ENCODE data around the gene FMNL2. TPM values are rescaled to one million over a fixed set of nuclear protein-coding genes. Genes with fewer than 3 reads are reported as not detected.

FMNL2 gene
- total RNA-seq, 4 donors from 2014 or later = 50.5 to 96.7 (median 79.6) TPM

DNA sequence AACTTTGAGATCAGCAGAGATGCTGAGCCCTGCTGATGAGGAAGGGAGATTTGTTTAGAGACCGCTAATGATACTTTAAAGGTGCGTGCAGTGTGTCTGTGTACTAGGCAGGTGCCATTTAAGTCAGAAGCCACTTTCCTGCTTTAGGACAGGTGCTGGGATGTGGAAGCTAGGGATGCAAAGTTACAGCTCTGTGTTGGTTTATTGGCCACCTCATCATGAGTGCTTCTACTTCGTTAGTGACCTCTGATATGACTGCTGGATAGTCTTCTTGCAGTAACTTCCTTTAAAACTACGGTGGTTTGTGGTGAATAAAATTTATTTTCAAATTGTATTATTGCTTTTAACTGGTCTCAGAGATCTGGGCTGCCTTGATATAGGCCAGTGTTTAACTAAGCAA lies 44.1 kb downstream of the FMNL2 start:
- TF ChIP-seq CTCF (IDR thresholded peaks at IDR 0.05; ENCODE audit: low read depth) = no peak

- no peak for TF ChIP-seq CTCF (IDR thresholded peaks at IDR 0.05; ENCODE audit: low read depth)
These were observed 45.5 kb downstream of the FMNL2 start for GRCh38 chr2:152380261-152381055.

DNA sequence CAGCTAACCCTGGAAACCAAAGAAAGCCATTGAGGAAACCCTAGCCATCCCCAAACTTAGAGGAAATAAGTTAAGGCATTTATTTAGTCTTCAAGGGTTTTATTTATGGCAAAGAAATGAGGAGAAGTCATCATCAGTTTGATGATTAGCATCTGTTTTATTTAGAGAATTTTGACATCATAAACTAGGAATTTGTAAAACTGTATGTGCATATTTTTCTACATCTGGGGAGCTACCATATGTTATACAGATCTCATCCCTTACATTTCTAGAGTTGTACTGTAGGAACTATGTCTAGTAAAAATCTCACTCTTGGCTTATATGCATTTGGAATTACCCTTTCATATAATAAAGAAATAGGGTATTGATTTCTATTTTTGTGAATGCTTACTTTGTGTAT lies 48.7 kb downstream of the FMNL2 start:
- TF ChIP-seq CTCF (IDR thresholded peaks at IDR 0.05; ENCODE audit: low read depth) = no peak

DNA sequence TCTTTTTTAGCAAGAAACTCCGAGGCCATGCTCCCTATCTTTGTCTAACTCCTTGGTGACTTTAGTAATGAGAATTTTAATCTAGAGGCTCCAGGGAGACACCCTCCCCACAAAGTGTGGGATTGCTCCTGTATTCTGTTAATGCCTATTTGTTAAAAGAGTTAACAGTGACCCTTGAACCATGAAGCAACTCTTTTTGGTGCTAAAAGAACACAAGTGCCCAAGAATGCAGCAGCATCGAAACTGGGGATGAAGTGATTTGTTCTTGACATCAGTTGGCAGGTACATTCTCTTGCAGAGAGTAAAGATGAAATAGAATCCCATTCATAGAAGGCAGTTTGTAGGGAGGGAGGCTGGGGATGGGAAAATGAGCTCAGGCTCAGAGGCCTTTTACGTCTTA lies 50.0 kb downstream of the FMNL2 start:
- no peak for TF ChIP-seq CTCF (IDR thresholded peaks at IDR 0.05; ENCODE audit: low read depth)

DNA sequence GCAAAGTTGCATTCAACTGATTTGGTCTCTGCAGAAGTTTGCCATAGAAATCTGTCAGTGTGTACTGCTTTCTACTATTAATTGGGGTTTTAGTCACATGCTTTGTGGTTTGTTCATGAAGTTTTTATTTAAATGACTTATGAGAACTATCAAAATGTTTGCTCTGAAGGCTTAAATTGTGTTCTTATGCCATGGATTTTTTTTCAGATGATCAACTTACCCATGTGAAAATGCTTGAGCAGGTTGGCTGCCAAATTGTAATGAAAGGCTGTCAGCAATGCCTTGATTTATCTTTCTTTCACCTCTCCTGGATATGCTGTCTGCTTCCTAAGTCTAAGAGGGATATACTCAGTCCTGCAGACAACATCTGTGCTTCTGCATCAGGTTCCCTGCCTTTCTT lies 50.7 kb downstream of the FMNL2 start:
- no peak for TF ChIP-seq CTCF (IDR thresholded peaks at IDR 0.05; ENCODE audit: low read depth)

DNA sequence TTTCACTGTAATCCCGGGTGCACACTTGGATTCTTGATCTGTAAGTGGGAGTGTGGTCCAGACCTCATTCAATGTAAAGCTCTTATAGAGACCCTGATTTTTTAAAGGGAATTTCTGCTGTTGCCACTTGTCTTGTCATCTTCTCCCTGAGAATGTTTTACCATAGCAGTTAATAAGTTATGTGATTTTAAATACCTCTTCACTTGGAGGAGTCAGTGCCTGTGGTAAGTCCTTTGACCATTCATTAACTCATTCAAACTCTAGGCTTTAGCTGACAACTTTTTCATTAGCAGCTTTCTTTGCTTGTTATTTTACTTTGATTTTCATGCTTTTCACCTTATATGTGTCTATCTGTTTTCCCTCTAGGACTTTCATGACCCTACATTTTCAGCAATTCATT lies 51.3 kb downstream of the FMNL2 start:
- no peak for TF ChIP-seq CTCF (IDR thresholded peaks at IDR 0.05; ENCODE audit: low read depth)

DNA sequence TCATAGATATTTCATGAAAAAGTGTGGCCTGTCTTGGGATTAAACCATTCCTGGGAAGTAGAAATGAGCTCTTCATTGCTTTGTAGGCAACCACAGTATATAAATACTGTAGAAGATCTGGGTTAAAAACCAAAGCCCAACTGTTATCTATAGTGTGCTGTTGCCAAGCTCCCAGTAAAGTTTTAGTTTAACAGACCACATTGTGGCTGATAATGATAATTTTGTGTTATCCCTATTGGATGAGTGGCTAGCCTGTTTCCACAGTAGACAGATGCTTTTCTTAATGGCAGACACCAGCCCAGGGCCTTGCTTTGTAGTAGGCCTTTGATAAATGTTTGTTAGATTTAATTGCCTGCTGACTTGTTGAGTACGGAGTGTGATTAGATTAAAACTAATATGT lies 52.1 kb downstream of the FMNL2 start:
- TF ChIP-seq CTCF (IDR thresholded peaks at IDR 0.05; ENCODE audit: low read depth) = no peak
